ENCODE measurements around the gene EGR2.

GRCh38 chr10:62850646-62851045 is 34.5 kb upstream of the EGR2 start:
- TF ChIP-seq CTCF (IDR thresholded peaks at IDR 0.05) (no peak), POLR2A (IDR thresholded peaks at IDR 0.05) (no peak)
